ENCODE data around the gene HIVEP2.

GRCh38 chr6:142787422-142787821 is 157.6 kb downstream of the HIVEP2 start:
- TF ChIP-seq CTCF (conservative IDR thresholded peaks at IDR 0.05; ENCODE audit: low read depth, low read length): no peak
- no peak for TF ChIP-seq EZH2 (IDR thresholded peaks at IDR 0.05; ENCODE audit: low read length, unreplicated experiment)
- TF ChIP-seq EZH2phosphoT487 (IDR thresholded peaks at IDR 0.05; ENCODE audit: borderline replicate concordance, low read length): no peak

Data from PC-3 (cell line).